HG03025 (cell line): ENCODE measurements around the gene CACNA1C.

ENCODE experiments used
- ATAC-seq: cut with Tn5 transposase; IDR thresholded peaks from one replicate; pipeline ENCODE4 v1.9.1; 2021; ENCODE audit warnings: mild to moderate bottlenecking, moderate library complexity; ENCODE audit not compliant: unreplicated experiment, low FRiP score

The CACNA1C gene

DNA sequence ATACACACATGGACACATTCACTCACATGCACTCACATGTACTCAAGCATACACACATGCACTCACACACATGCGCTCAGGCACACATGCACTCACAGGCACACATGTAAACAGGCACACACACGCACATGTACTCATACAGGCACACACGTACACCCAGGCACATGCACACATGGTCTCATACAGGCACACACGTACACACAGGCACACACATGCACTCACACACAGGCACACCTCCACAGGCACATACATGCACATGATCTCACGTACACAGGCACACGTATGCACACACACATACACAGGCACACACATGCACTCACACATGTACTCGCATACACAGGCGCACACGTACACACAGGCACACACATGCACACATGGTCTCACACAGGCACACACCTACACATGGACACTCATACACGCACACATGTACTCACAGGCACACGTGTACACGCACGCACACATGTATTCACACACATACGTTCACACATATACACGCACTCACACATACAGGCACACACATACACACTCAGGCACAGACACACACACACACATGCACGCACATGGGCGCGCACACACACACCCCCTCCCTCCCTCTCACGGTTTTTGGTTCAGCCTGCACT, 138.9 kb downstream of the CACNA1C start:
- no peak for ATAC-seq

DNA sequence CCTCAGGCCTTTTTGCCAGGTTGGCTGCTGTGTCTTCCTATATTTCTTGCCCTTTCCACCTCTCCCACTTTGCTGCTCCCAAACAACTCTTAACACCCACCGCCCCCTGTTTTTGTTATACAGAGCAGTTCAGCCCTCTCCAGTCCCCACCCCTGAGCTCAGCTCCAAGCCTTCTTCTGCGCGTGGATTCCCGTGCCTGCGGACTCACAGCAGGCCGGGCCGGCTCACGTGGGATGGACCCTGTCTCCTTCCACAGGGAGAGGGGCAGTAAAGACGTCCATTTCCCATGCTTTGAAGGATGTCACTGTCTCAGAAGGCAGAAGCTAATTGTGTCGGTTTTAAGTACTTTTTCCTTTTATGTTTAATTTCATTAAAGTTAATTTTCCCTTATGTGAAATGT, 139.4 kb downstream of the CACNA1C start:
- no peak for ATAC-seq

GRCh38 chr12:2194060-2194459, 141.3 kb downstream of the CACNA1C start:
- no peak for ATAC-seq

- ATAC-seq, result no peak
Observed at GRCh38 chr12:2194571-2194970, 141.8 kb downstream of the CACNA1C start.

GRCh38 chr12:2195085-2195484, 142.3 kb downstream of the CACNA1C start:
- ATAC-seq, result no peak

- ATAC-seq, result no peak
Observed at GRCh38 chr12:2198005-2198501, 145.3 kb downstream of the CACNA1C start.

GRCh38 chr12:2198542-2198941, 145.8 kb downstream of the CACNA1C start:
- ATAC-seq, result no peak

- ATAC-seq, result no peak
Observed at GRCh38 chr12:2205996-2206395, 153.2 kb downstream of the CACNA1C start.

- no peak for ATAC-seq
Observed at GRCh38 chr12:2208837-2209635, 156.2 kb downstream of the CACNA1C start.

DNA sequence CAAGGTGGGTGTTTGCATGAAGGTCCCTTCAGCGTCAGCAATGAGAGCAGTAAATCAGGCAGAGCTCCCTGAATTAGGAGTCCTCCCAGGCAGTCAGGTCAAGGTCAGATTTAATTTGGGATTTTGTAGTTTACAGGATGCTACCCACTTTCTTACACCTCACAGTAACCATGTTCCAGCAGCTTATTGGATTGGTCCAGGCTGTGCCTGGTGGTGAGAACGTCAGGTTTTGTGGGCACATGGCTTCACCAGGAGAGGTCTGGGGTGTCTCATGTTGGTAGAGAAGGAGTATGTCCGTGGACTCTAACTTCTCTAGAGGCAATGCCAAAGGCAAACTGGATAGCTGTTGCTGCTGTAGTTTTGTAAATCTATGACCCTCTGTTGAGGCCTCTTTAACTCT, 158.3 kb downstream of the CACNA1C start:
- ATAC-seq, result no peak

GRCh38 chr12:2212537-2212936, 159.8 kb downstream of the CACNA1C start:
- no peak for ATAC-seq

DNA sequence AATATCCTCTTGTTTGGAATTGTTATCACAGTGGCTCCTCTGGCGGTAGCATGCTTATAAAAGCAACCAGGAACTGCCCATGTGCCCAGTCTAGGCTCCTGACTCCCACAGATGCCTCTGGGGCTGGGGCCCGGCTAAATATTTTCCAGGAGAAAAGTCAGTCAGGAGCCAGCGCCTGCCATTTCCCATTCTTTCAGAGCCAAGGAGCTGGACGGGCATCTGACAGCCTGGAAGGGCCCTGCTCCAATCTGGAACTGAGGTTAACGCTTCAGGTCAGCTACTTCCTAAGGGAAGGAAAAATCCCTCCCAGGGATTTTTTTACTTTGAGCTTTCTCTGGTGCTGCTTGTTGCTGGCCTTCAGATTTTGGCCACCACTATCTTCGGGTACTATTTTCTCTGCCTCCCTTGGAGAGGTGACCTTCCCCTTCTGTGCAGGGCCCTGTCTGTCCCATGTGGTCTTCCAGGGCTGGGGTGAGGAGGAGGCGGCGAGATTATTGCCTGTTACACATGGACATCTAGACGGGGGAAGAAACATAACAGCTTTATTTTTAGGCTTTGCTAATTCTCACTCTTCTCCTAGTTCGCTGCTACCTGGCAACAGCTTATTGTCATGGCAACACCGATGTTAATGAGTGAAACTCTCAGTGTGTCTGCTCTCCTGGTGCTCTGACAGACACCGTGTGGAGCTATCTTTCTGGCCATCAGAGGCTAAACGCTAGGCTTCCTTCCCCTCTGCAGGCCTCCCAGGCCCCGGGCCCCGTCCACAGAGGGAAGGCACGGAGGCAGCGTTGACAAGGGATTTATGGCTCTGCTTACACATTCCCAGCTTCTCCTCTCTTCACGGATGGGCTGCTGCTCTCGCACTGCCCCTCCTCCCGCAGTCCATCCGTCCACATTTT, 160.4 kb downstream of the CACNA1C start:
- ATAC-seq, result no peak

GRCh38 chr12:2214411-2214810, 161.6 kb downstream of the CACNA1C start:
- ATAC-seq, result no peak

DNA sequence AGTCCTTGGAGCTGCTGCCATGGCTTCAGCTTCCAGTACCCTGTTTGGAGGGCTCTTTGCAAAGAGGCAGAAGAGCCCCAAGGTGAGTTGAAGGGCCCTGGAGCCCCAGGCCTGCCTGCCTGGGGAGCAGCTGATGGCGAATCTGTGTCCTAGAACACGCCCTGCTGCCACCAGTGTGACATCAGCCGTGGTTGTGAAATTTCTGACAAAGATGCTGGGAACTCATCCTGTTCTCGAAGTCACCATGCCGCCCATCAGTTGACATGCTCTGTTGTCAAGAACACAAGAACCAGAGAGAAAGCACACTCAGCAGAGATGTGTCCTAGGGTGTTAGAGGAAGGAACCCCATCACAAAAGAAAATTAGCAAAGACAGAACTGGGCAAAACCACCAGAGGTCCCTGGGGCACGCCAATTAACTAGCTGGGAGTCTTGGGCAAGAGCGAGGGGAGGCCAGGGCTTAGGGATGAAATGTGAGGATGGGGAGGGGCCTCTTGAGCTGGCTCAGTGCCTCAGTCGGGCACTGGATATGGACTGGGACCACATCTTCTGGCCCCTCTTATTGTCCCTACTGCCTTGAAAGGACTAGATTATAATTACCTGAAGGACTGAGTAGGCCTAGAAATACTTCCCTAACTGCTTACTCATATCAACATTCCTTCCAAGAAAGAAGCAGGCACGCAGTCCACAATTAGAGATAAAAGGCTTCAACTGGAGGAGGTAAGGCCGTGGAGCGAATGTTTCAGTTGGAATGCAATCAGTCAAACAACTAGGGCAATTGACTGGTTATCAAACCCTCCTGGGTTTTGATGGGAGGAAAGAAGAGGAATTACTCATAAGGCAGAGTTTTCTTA, 163.1 kb downstream of the CACNA1C start:
- ATAC-seq, result no peak

DNA sequence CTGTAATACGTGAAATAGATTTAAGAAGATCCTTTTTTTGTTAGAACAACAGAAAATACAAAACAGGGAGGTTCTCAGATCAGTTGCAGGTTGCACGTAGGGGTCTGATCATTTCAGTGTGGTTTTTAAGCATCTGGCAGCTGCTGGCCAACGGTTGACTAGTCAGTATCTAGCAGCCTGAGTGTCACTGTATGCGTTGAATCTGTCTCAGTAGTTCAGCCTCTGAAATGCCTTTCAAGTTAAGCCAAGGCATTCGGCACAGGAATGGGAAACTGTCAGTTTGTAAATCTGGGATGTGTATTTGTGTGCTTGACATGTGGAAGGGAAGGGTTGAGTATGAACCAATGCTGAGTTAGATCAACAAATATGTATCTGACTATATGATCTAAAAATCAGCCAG, 165.9 kb downstream of the CACNA1C start:
- no peak for ATAC-seq

DNA sequence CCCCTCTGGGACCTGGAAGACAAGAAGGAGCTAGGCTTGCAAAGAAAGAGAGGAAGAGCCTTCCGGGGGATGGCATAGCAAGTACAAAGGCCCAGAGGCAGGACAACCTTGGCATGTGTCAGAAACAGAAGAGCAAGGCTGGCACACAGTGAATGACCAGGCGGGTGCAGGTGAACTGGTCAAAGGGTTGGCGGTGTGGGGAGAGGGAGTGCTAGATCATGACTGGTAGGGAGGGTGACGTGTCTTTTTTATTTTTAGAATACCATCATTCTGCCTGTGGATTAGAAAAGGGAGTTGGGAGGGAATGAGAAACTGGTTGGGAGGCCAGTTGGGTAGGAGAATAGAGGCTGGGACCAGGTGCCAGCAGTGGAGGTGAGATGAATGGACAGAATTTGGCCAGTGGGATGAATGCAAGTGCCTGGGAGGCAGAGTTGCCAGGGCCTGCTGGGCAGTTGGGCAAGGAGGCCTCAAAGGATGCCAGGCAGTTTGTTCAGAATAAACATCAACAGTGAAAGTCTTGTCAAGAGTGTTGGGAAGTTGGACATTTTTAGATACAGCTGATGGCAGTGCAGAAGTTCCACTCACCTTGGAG, 168.3 kb downstream of the CACNA1C start:
- ATAC-seq, result no peak

- ATAC-seq, result no peak
Observed at GRCh38 chr12:2222691-2223090, 169.9 kb downstream of the CACNA1C start.

DNA sequence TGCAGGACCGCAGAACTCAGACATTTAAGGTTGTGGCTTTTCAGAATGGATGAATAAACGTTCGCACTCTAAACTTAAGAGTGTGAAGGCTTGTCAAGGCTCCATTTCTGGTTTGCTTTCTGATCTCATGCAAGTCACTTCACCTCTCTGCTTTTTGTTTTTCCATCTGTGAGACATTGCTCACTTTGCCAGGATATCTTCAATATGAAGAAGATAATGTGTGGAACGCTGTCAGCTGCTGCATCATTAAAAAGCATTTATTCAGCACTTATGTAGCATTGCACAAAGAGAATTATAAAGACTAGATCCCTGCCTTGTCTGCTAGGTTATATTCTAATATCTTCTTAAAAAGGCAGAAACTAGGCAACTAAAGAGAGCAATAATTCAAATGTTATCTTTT, 172.2 kb downstream of the CACNA1C start:
- ATAC-seq, result no peak

DNA sequence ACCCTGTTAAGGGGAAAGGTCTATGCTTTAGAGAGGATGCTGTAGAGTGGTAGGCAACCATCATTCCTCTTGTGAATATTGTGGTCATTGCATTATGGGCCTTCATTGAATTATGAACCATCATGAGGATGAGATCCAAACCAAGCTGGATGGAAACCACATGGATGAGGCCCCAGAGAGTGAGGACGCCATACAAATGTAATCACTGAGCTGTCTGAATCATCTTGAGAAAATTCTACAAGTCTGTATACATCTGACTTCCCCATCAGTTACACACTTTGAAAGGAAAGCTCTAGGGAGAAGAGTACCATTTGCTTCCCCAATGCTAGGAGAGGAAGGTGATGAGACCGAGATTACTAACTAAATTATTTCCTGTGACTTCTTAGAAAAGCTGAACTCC, 172.9 kb downstream of the CACNA1C start:
- no peak for ATAC-seq

DNA sequence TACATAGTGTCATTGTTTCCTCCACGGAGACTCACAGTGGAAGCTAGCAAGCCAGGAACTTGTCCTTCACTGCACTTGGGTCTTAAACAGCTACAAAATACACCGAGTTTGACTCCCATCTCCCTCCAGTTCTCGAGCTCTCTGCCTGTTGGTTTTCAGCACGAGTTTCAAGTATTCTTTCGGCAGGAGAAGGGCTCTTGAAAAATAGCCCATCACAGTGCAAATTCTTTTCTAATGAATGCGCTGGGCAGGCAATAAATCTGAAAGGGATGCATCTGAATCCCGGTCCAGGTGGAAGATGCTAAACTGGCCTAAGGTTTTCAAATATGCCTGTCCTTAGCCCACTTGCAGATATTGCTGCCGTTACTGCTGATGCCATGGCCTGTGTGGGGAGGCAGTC, 173.9 kb downstream of the CACNA1C start:
- no peak for ATAC-seq
